HG02885 (cell line): ENCODE measurements around the gene FGFRL1.

Experiments used
- ATAC-seq: cut with Tn5 transposase; IDR thresholded peaks from one replicate; pipeline ENCODE4 v1.9.1; 2021; ENCODE audit warnings: mild to moderate bottlenecking; ENCODE audit not compliant: unreplicated experiment, poor library complexity

The FGFRL1 gene

GRCh38 chr4:1021386-1022050 is 10.1 kb downstream of the FGFRL1 start:
- peak; percentile 68 for ATAC-seq

- ATAC-seq, result no peak
Measured at GRCh38 chr4:1022051-1022738, 10.8 kb downstream of the FGFRL1 start.

- ATAC-seq, result no peak
Measured at GRCh38 chr4:1022739-1023066, 11.3 kb downstream of the FGFRL1 start.

GRCh38 chr4:1023075-1023640 is 11.7 kb downstream of the FGFRL1 start:
- ATAC-seq, result no peak

GRCh38 chr4:1023895-1024740 is 12.7 kb downstream of the FGFRL1 start:
- ATAC-seq, result no peak

- ATAC-seq, result no peak
Measured at GRCh38 chr4:1024882-1025545, 13.6 kb downstream of the FGFRL1 start.

GRCh38 chr4:1026115-1026514 is 14.7 kb downstream of the FGFRL1 start:
- ATAC-seq, result peak; percentile 83

GRCh38 chr4:1027219-1027914 is 15.9 kb downstream of the FGFRL1 start:
- no peak for ATAC-seq

- no peak for ATAC-seq
Measured at GRCh38 chr4:1027915-1028238, 16.5 kb downstream of the FGFRL1 start.

GRCh38 chr4:1028574-1029220 is 17.3 kb downstream of the FGFRL1 start:
- ATAC-seq, result no peak

GRCh38 chr4:1029529-1029928 is 18.1 kb downstream of the FGFRL1 start:
- ATAC-seq, result no peak

GRCh38 chr4:1030031-1030430 is 18.6 kb downstream of the FGFRL1 start:
- no peak for ATAC-seq

GRCh38 chr4:1030559-1030958 is 19.1 kb downstream of the FGFRL1 start:
- ATAC-seq, result no peak

- no peak for ATAC-seq
Measured at GRCh38 chr4:1031346-1031745, 19.9 kb downstream of the FGFRL1 start.

GRCh38 chr4:1031956-1032795 is 20.8 kb downstream of the FGFRL1 start:
- ATAC-seq, result no peak

GRCh38 chr4:1032861-1033260 is 21.4 kb downstream of the FGFRL1 start:
- no peak for ATAC-seq

GRCh38 chr4:1033840-1034551 is 22.6 kb downstream of the FGFRL1 start:
- no peak for ATAC-seq

GRCh38 chr4:1035510-1035909 is 24.1 kb downstream of the FGFRL1 start:
- ATAC-seq, result no peak
